ENCODE measurements around the gene KIF26B.

GRCh38 chr1:245420926-245421325, 266.1 kb downstream of the KIF26B start:
- TF ChIP-seq CTCF (IDR thresholded peaks at IDR 0.05; ENCODE audit: poor library complexity, severe bottlenecking) (no peak), TAF1 (IDR thresholded peaks at IDR 0.05; ENCODE audit: low read depth) (no peak)

Measured in neural cell (in vitro differentiated cells).